Endothelial cell of umbilical vein (primary cell): Measurements from ENCODE around the gene NEB. TPM values are rescaled to one million over a fixed set of nuclear protein-coding genes. Genes with fewer than 3 reads are reported as not detected.

Experiments
- BruUV-seq: library from RNA; stranded (reverse); fragments of 400-500 nt; replicated peaks from 2 replicates; lab custom pipeline; 2021; lab: Mats Ljungman, UMichigan
- CTCF ChIA-PET: fragments of 300-600, 350-600 bp; sonication (Branson Sonifier 250); formaldehyde crosslinking; loops from one replicate; lab custom pipeline; 2021; ENCODE audit warnings: antibody characterized with exemption, inconsistent platforms; lab: Charles Lee
- POLR2A ChIA-PET: fragments of 300-600, 350-600 bp; sonication (Branson Sonifier 250); formaldehyde crosslinking; loops from one replicate; lab custom pipeline; 2021; ENCODE audit warnings: antibody characterized with exemption, inconsistent platforms; lab: Charles Lee
- DNase-seq: peaks from one replicate; pipeline ENCODE4 v3.0.0-alpha.2; 2011; ENCODE audit warnings: low read depth, low spot score
- FAIRE-seq: peaks from 2 replicates; lab custom pipeline; 2011; peaks lifted over from hg19 to GRCh38; lab: Jason Lieb, UNC
- H2AFZ ChIP-seq: 2 replicates; pipeline ENCODE4 v1.6.0; 2012; ENCODE audit warnings: low read depth, low read length, control low read depth, inconsistent platforms
- H3K27ac ChIP-seq: 2 replicates; pipeline ENCODE4 v1.5.1; 2011; ENCODE audit warnings: low read depth, mild to moderate bottlenecking, control low read depth, low read length, moderate library complexity; ENCODE audit not compliant: insufficient read depth
- H3K27me3 ChIP-seq, 2 experiments: 2 replicates each; pipeline versions ENCODE4 v1.6.0 to v1.6.1; 2011; ENCODE audit warnings: low read length in 2 of 2, mixed read lengths in 1 of 2; ENCODE audit not compliant: control insufficient read depth in 2 of 2, insufficient read depth in 2 of 2
- H3K36me3 ChIP-seq, 2 experiments: 2 replicates in 1 of 2; 3 replicates in 1 of 2; pipeline ENCODE4 v1.5.1; 2011; ENCODE audit warnings: low read length in 2 of 2, mild to moderate bottlenecking in 1 of 2, moderate library complexity in 1 of 2; ENCODE audit not compliant: control insufficient read depth in 2 of 2, insufficient read depth in 2 of 2; ENCODE audit errors: extremely low read depth in 1 of 2
- H3K4me1 ChIP-seq: 3 replicates; pipeline ENCODE4 v1.5.1; 2011; ENCODE audit warnings: mild to moderate bottlenecking, low read length; ENCODE audit not compliant: control insufficient read depth, insufficient read depth; ENCODE audit errors: extremely low read depth
- H3K4me2 ChIP-seq: 2 replicates; pipeline ENCODE4 v1.6.1; 2011; ENCODE audit warnings: low read length, control low read depth, mixed read lengths; ENCODE audit not compliant: insufficient read depth
- H3K4me3 ChIP-seq, 3 experiments: fragments of 200-600 bp in 1 of 3; sonication (generic), shearing (Covaris generic) in 1 of 3; replicated peaks in 1 of 3; 2 replicates each; pipeline ENCODE4 v1.5.1; 2011 to 2016; ENCODE audit warnings: control low read depth in 3 of 3, low read length in 3 of 3, mild to moderate bottlenecking in 2 of 3, inconsistent platforms in 1 of 3, low read depth in 1 of 3, moderate library complexity in 1 of 3; ENCODE audit not compliant: insufficient read depth in 1 of 3
- H3K79me2 ChIP-seq: 2 replicates; pipeline ENCODE4 v1.6.0; 2012; ENCODE audit warnings: low read length, inconsistent platforms; ENCODE audit not compliant: control insufficient read depth, insufficient read depth
- H3K9ac ChIP-seq: replicated peaks from 2 replicates; pipeline ENCODE3; 2011; ENCODE audit warnings: low read length, control low read depth; ENCODE audit not compliant: insufficient read depth; ENCODE audit errors: extremely low read depth
- H3K9me1 ChIP-seq: replicated peaks from 3 replicates; pipeline ENCODE4 v1.6.0; 2011; ENCODE audit warnings: mild to moderate bottlenecking, low read length; ENCODE audit not compliant: control insufficient read depth, insufficient read depth; ENCODE audit errors: extremely low read depth
- H3K9me3 ChIP-seq: replicated peaks from 2 replicates; pipeline ENCODE4 v1.5.1; 2012; ENCODE audit warnings: low read length, inconsistent platforms; ENCODE audit not compliant: control insufficient read depth, insufficient read depth
- H4K20me1 ChIP-seq: replicated peaks from 2 replicates; pipeline ENCODE3; 2011; ENCODE audit warnings: mild to moderate bottlenecking, low read length; ENCODE audit not compliant: control insufficient read depth, insufficient read depth; ENCODE audit errors: extremely low read depth
- EZH2 ChIP-seq: IDR thresholded peaks from 2 replicates; pipeline ENCODE4 v1.6.1; 2012; ENCODE audit warnings: borderline replicate concordance, low read depth, mild to moderate bottlenecking, moderate library complexity, low read length, inconsistent platforms; ENCODE audit not compliant: severe bottlenecking
- FOS ChIP-seq: IDR thresholded peaks from 2 replicates; pipeline ENCODE4 v1.6.1; 2011; ENCODE audit warnings: mild to moderate bottlenecking, low read length, moderate library complexity, borderline replicate concordance; ENCODE audit not compliant: insufficient read depth
- GATA2 ChIP-seq: IDR thresholded peaks from 2 replicates; pipeline ENCODE4 v1.7.0; 2011; ENCODE audit warnings: low read depth, mild to moderate bottlenecking, moderate library complexity, mixed read lengths, low read length; ENCODE audit not compliant: insufficient read length, insufficient read depth
- JUN ChIP-seq: IDR thresholded peaks from 2 replicates; pipeline ENCODE4 v1.6.1; 2011; ENCODE audit warnings: borderline replicate concordance, low read depth; ENCODE audit not compliant: insufficient read length, insufficient read depth
- MYC ChIP-seq: IDR thresholded peaks from one replicate; pipeline ENCODE4 v1.6.1; 2011; ENCODE audit warnings: mild to moderate bottlenecking, low read depth, low read length
- POLR2A ChIP-seq: IDR thresholded peaks from 2 replicates; pipeline ENCODE4 v1.6.1; 2012; ENCODE audit warnings: low read depth, mild to moderate bottlenecking, control low read depth, low read length
- POLR2AphosphoS5 ChIP-seq: IDR thresholded peaks from 2 replicates; pipeline ENCODE4 v1.6.1; 2012; ENCODE audit warnings: low read depth, mild to moderate bottlenecking, control low read depth, low read length, moderate library complexity; ENCODE audit not compliant: insufficient read depth
- dilution Hi-C: fragments of 300-500 bp; cut with MboI; formaldehyde crosslinking; loops from one replicate; pipeline ENCODE4 v1.15.0; 2019; ENCODE audit warnings: low sequenced_read_pairs; ENCODE audit not compliant: extremely low pct_ligation_motif_present
- intact Hi-C: fragments of 100-400 bp; cut with micrococcal nuclease; formaldehyde crosslinking; loops from one replicate; pipeline ENCODE4 v1.10.0; 2022
- polyA plus RNA-seq, 4 experiments: library from polyadenylated mRNA; depleted of rRNA in 3 of 4; stranded (reverse) in 3 of 4; unstranded in 1 of 4; fragments of >200 nt; gene quantifications; 2 replicates each; pipeline versions ENCODE4 v1.2.1 to v1.2.3, GENCODE V29; 2011 to 2012; ENCODE audit warnings: missing spikeins in 1 of 4
- total RNA-seq: library from RNA; stranded (reverse); gene quantifications from 2 replicates; pipeline ENCODE4 v1.2.3, GENCODE V29; 2021
- TF ChIP-seq, protein P1 (sequence below), 2 donors: IDR thresholded peaks; 1 replicate in 1 of 2; 2 replicates in 1 of 2; pipeline ENCODE4 v1.5.1; 2011; ENCODE audit warnings: low read length in 2 of 2, mild to moderate bottlenecking in 2 of 2, moderate library complexity in 2 of 2, control low read depth in 1 of 2, inconsistent platforms in 1 of 2, low read depth in 1 of 2; ENCODE audit not compliant: insufficient read depth in 1 of 2; ENCODE audit errors: extremely low read depth in 1 of 2
- TF ChIP-seq, protein P2 (sequence below): IDR thresholded peaks from 2 replicates; pipeline ENCODE4 v1.6.1; 2011; ENCODE audit not compliant: insufficient read depth, insufficient read length

Gene NEB
- total and polyA plus RNA-seq, 2 donors (not counting 3 experiments of a cell fraction or from before 2014, with no cell fraction given) = 0.84 to 1.8 TPM

DNA sequence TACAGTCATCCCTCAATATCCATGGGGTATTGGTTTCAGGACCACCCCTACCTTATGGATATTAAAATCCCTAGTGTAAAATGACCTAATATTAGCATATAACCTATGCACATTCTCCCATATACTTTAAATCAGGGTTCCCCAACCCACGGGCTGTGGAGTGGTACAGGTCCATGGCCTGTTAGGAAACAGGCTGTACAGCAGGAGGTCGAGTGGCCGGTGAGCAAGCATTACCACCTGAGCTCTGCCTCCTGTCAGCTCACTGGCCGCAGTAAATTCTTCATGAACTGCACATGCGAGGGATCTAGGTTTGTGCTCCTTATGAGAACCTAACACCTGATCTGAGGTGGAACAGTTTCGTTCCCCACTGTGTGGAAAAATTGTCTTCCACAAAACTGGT lies 250.7 kb downstream of the NEB start:
- Histone ChIP-seq H3K4me3 (no peak overlapping the region), H3K27ac (no peak overlapping the region), H3K79me2 (no peaks in the 10 kb centered on the region), H3K4me1 (no peaks in the 10 kb centered on the region), H4K20me1 (no peaks in the 10 kb centered on the region), H2AFZ (no peak overlapping the region), H3K9ac (no peak overlapping the region), H3K27me3 (no peaks in the 10 kb centered on the region), H3K36me3 (peaks cover 0 to 3% of the 10 kb centered on the region in 2 experiments), H3K4me2 (no peak overlapping the region), H3K9me1 (no peaks in the 10 kb centered on the region), H3K9me3 (no peaks in the 10 kb centered on the region)
- BruUV-seq = no TSS peak
- no peak for FAIRE-seq
- dilution Hi-C loops (no loop called here), intact Hi-C loops (no loop called here)
- POLR2A ChIA-PET = no interaction called here
- no peak for DNase-seq
- TF ChIP-seq EZH2 (no peak), POLR2A (no peak), FOS (no peak), MYC (no peak), JUN (no peak), POLR2AphosphoS5 (no peak), GATA2 (no peak)
- TF ChIP-seq, protein P1, sequence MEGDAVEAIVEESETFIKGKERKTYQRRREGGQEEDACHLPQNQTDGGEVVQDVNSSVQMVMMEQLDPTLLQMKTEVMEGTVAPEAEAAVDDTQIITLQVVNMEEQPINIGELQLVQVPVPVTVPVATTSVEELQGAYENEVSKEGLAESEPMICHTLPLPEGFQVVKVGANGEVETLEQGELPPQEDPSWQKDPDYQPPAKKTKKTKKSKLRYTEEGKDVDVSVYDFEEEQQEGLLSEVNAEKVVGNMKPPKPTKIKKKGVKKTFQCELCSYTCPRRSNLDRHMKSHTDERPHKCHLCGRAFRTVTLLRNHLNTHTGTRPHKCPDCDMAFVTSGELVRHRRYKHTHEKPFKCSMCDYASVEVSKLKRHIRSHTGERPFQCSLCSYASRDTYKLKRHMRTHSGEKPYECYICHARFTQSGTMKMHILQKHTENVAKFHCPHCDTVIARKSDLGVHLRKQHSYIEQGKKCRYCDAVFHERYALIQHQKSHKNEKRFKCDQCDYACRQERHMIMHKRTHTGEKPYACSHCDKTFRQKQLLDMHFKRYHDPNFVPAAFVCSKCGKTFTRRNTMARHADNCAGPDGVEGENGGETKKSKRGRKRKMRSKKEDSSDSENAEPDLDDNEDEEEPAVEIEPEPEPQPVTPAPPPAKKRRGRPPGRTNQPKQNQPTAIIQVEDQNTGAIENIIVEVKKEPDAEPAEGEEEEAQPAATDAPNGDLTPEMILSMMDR (IDR thresholded peaks at IDR 0.05; ENCODE audit: extremely low read depth in 1 of 2, insufficient read depth in 1 of 2, low read depth in 1 of 2, low read length in 2 of 2) = no peak
- TF ChIP-seq, protein P2, sequence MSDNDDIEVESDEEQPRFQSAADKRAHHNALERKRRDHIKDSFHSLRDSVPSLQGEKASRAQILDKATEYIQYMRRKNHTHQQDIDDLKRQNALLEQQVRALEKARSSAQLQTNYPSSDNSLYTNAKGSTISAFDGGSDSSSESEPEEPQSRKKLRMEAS = no peak
- CTCF ChIA-PET = no interaction called here
